NCI-H345 treated with DMSO at 0.1 percent for 48 hours (cell line): ENCODE measurements around the gene EDRF1.

Experiments
- DNase-seq: peaks from one replicate; lab custom pipeline; 2025; ENCODE audit not compliant: unreplicated experiment; lab: John Stamatoyannopoulos, UW

Gene EDRF1

GRCh38 chr10:125783957-125784356, 64.4 kb downstream of the EDRF1 start:
- no peak for DNase-seq

GRCh38 chr10:125785791-125786190, 66.3 kb downstream of the EDRF1 start:
- DNase-seq, result no peak

- DNase-seq, result no peak
These were observed 68.9 kb downstream of the EDRF1 start for GRCh38 chr10:125788156-125789034.

GRCh38 chr10:125792342-125793300, 73.1 kb downstream of the EDRF1 start:
- DNase-seq, result no peak

GRCh38 chr10:125795128-125795527, 75.6 kb downstream of the EDRF1 start:
- no peak for DNase-seq

GRCh38 chr10:125795637-125796190, 76.2 kb downstream of the EDRF1 start:
- no peak for DNase-seq

- DNase-seq, result no peak
These were observed 77.9 kb downstream of the EDRF1 start for GRCh38 chr10:125797424-125797823.

- no peak for DNase-seq
These were observed 78.6 kb downstream of the EDRF1 start for GRCh38 chr10:125797994-125798662.

GRCh38 chr10:125799451-125800182, 80.1 kb downstream of the EDRF1 start:
- no peak for DNase-seq

- no peak for DNase-seq
These were observed 82.1 kb downstream of the EDRF1 start for GRCh38 chr10:125801574-125801973.

GRCh38 chr10:125802131-125802530, 82.6 kb downstream of the EDRF1 start:
- no peak for DNase-seq

GRCh38 chr10:125802739-125803138, 83.2 kb downstream of the EDRF1 start:
- DNase-seq, result no peak

GRCh38 chr10:125808047-125808446, 88.5 kb downstream of the EDRF1 start:
- no peak for DNase-seq

- no peak for DNase-seq
These were observed 91.7 kb downstream of the EDRF1 start for GRCh38 chr10:125811251-125811650.

GRCh38 chr10:125812128-125812750, 92.7 kb downstream of the EDRF1 start:
- no peak for DNase-seq
